T-helper 1 cell treated with Interleukin-12 subunit alpha and Interleukin-12 subunit beta and Interleukin-4 antibody, amounts not matched to agents 30 μg/mL and 1 μg/mL, for 36 hours (primary cell): ENCODE data around the gene GBP2.
"Not testable (repeated sequence)": the region's sequence is repeated elsewhere in the genome, so short reads cannot be mapped to it uniquely, and the experiment has no call there.

Experiments used
- H3K27ac Mint-ChIP-seq: one replicate; pipeline ENCODE4 v1.8.0; 2021; ENCODE audit warnings: mild to moderate bottlenecking, mixed read lengths
- H3K27me3 Mint-ChIP-seq: one replicate; pipeline ENCODE4 v1.8.0; 2021; ENCODE audit warnings: low read depth, mixed read lengths
- H3K36me3 Mint-ChIP-seq: one replicate; pipeline ENCODE4 v1.8.0; 2021; ENCODE audit warnings: low read depth, mixed read lengths
- H3K4me1 Mint-ChIP-seq: one replicate; pipeline ENCODE4 v1.8.0; 2021; ENCODE audit warnings: low read depth, mixed read lengths
- H3K4me3 Mint-ChIP-seq: one replicate; pipeline ENCODE4 v1.8.0; 2021; ENCODE audit warnings: mild to moderate bottlenecking, moderate library complexity, mixed read lengths
- H3K9me3 Mint-ChIP-seq: one replicate; pipeline ENCODE4 v1.8.0; 2021; ENCODE audit warnings: mixed read lengths

The GBP2 gene

GRCh38 chr1:89104687-89105086 is 21.2 kb downstream of the GBP2 start:
- Mint-ChIP-seq H3K36me3 (peaks cover 69% of the 10 kb centered on the region), H3K27me3 (no peaks in the 10 kb centered on the region), H3K4me3 (no peak overlapping the region), H3K27ac (no peak overlapping the region), H3K4me1 (peaks cover 12% of the 10 kb centered on the region), H3K9me3 (no peaks in the 10 kb centered on the region)

- Mint-ChIP-seq H3K27me3 (no peaks in the 10 kb centered on the region), H3K27ac (no peak overlapping the region), H3K9me3 (no peaks in the 10 kb centered on the region), H3K36me3 (peaks cover 66% of the 10 kb centered on the region), H3K4me1 (peaks cover 10% of the 10 kb centered on the region), H3K4me3 (no peak overlapping the region)
These were observed 21.8 kb downstream of the GBP2 start for GRCh38 chr1:89104147-89104546.

GRCh38 chr1:89102021-89102420 is 23.9 kb downstream of the GBP2 start:
- Mint-ChIP-seq H3K36me3 (peaks cover 48% of the 10 kb centered on the region), H3K4me1 (peaks cover 6% of the 10 kb centered on the region), H3K27ac (no peak overlapping the region), H3K4me3 (no peak overlapping the region), H3K27me3 (no peaks in the 10 kb centered on the region), H3K9me3 (peaks cover 12% of the 10 kb centered on the region)

GRCh38 chr1:89100412-89100811 is 25.5 kb downstream of the GBP2 start:
- H3K4me3 Mint-ChIP-seq, result no peak overlapping the region
- H3K9me3 Mint-ChIP-seq, result peaks cover 27% of the 10 kb centered on the region
- peaks cover 3% of the 10 kb centered on the region for H3K4me1 Mint-ChIP-seq
- H3K27me3 Mint-ChIP-seq, result peaks cover 3% of the 10 kb centered on the region
- H3K27ac Mint-ChIP-seq, result no peak overlapping the region
- peaks cover 33% of the 10 kb centered on the region for H3K36me3 Mint-ChIP-seq

- H3K36me3 Mint-ChIP-seq, result peaks cover 17% of the 10 kb centered on the region
- no peaks in the 10 kb centered on the region for H3K4me1 Mint-ChIP-seq
- H3K27me3 Mint-ChIP-seq, result peaks cover 3% of the 10 kb centered on the region
- peaks cover 32% of the 10 kb centered on the region for H3K9me3 Mint-ChIP-seq
- no peak overlapping the region for H3K4me3 Mint-ChIP-seq
- no peak overlapping the region for H3K27ac Mint-ChIP-seq
These were observed 27.1 kb downstream of the GBP2 start for GRCh38 chr1:89098857-89099256.

GRCh38 chr1:89095737-89096136 is 30.2 kb downstream of the GBP2 start:
- H3K4me1 Mint-ChIP-seq, result no peaks in the 10 kb centered on the region
- H3K9me3 Mint-ChIP-seq, result peaks cover 32% of the 10 kb centered on the region
- H3K4me3 Mint-ChIP-seq, result no peak overlapping the region
- H3K36me3 Mint-ChIP-seq, result peaks cover 6% of the 10 kb centered on the region
- H3K27ac Mint-ChIP-seq, result no peak overlapping the region
- H3K27me3 Mint-ChIP-seq, result peaks cover 3% of the 10 kb centered on the region

- H3K36me3 Mint-ChIP-seq, result no peaks in the 10 kb centered on the region
- H3K9me3 Mint-ChIP-seq, result peaks cover 5% of the 10 kb centered on the region
- no peak overlapping the region for H3K27ac Mint-ChIP-seq
- H3K4me3 Mint-ChIP-seq, result no peak overlapping the region
- no peaks in the 10 kb centered on the region for H3K4me1 Mint-ChIP-seq
- H3K27me3 Mint-ChIP-seq, result no peaks in the 10 kb centered on the region
These were observed 36.0 kb downstream of the GBP2 start for GRCh38 chr1:89089962-89090361.

- H3K27me3 Mint-ChIP-seq, result no peaks in the 10 kb centered on the region
- H3K9me3 Mint-ChIP-seq, result no peaks in the 10 kb centered on the region
- no peaks in the 10 kb centered on the region for H3K36me3 Mint-ChIP-seq
- H3K27ac Mint-ChIP-seq, result no peak overlapping the region
- H3K4me1 Mint-ChIP-seq, result peaks cover 6% of the 10 kb centered on the region
- no peak overlapping the region for H3K4me3 Mint-ChIP-seq
These were observed 37.3 kb downstream of the GBP2 start for GRCh38 chr1:89088572-89088971.

- Mint-ChIP-seq H3K36me3 (no peaks in the 10 kb centered on the region), H3K9me3 (no peaks in the 10 kb centered on the region), H3K4me3 (no peak overlapping the region), H3K27ac (no peak overlapping the region), H3K4me1 (peaks cover 6% of the 10 kb centered on the region), H3K27me3 (no peaks in the 10 kb centered on the region)
These were observed 38.7 kb downstream of the GBP2 start for GRCh38 chr1:89087241-89087640.

- Mint-ChIP-seq H3K9me3 (no peaks in the 10 kb centered on the region), H3K4me1 (peaks cover 6% of the 10 kb centered on the region), H3K27ac (no peak overlapping the region), H3K27me3 (no peaks in the 10 kb centered on the region), H3K36me3 (no peaks in the 10 kb centered on the region), H3K4me3 (no peak overlapping the region)
These were observed 40.1 kb downstream of the GBP2 start for GRCh38 chr1:89085781-89086180.

- Mint-ChIP-seq H3K36me3 (peaks cover 2% of the 10 kb centered on the region), H3K4me1 (peaks cover 6% of the 10 kb centered on the region), H3K27me3 (no peaks in the 10 kb centered on the region), H3K9me3 (peaks cover 17% of the 10 kb centered on the region), H3K4me3 (no peak overlapping the region), H3K27ac (no peak overlapping the region)
These were observed 44.9 kb downstream of the GBP2 start for GRCh38 chr1:89081005-89081404.

- not testable (repeated sequence) for H3K27ac Mint-ChIP-seq, H3K4me1 Mint-ChIP-seq, H3K36me3 Mint-ChIP-seq, H3K27me3 Mint-ChIP-seq, H3K4me3 Mint-ChIP-seq
- peaks cover 22% of the 10 kb centered on the region for H3K9me3 Mint-ChIP-seq
These were observed 45.8 kb downstream of the GBP2 start for GRCh38 chr1:89080068-89080467.

- H3K4me1 Mint-ChIP-seq, result peaks cover 24% of the 10 kb centered on the region
- not testable (repeated sequence) for H3K4me3 Mint-ChIP-seq, H3K27ac Mint-ChIP-seq, H3K27me3 Mint-ChIP-seq
- peaks cover 24% of the 10 kb centered on the region for H3K36me3 Mint-ChIP-seq
- H3K9me3 Mint-ChIP-seq, result peaks cover 28% of the 10 kb centered on the region
These were observed 53.3 kb downstream of the GBP2 start for GRCh38 chr1:89072466-89073065.

GRCh38 chr1:89070509-89070908 is 55.4 kb downstream of the GBP2 start:
- H3K27ac Mint-ChIP-seq, result peak overlapping the region; percentile 8
- H3K9me3 Mint-ChIP-seq, result peaks cover 19% of the 10 kb centered on the region
- peaks cover 24% of the 10 kb centered on the region for H3K36me3 Mint-ChIP-seq
- peaks cover 25% of the 10 kb centered on the region for H3K4me1 Mint-ChIP-seq
- H3K27me3 Mint-ChIP-seq, result peaks cover 5% of the 10 kb centered on the region
- H3K4me3 Mint-ChIP-seq, result peak overlapping the region; percentile 75

GRCh38 chr1:89069951-89070350 is 56.0 kb downstream of the GBP2 start:
- Mint-ChIP-seq H3K9me3 (peaks cover 18% of the 10 kb centered on the region), H3K27me3 (peaks cover 5% of the 10 kb centered on the region), H3K4me3 (peak overlapping the region; percentile 75), H3K36me3 (peaks cover 24% of the 10 kb centered on the region), H3K4me1 (peaks cover 26% of the 10 kb centered on the region), H3K27ac (peak overlapping the region; percentile 72)

- peaks cover 25% of the 10 kb centered on the region for H3K36me3 Mint-ChIP-seq
- no peaks in the 10 kb centered on the region for H3K27me3 Mint-ChIP-seq
- H3K4me1 Mint-ChIP-seq, result peaks cover 31% of the 10 kb centered on the region
- no peak overlapping the region for H3K4me3 Mint-ChIP-seq
- H3K27ac Mint-ChIP-seq, result peak overlapping the region; percentile 51
- peaks cover 4% of the 10 kb centered on the region for H3K9me3 Mint-ChIP-seq
These were observed 57.6 kb downstream of the GBP2 start for GRCh38 chr1:89068291-89068690.
